SKM-1 treated with dmso at 0.1 percent for 144 hours (cell line): Measurements from ENCODE around the gene PLA2G2E.
"Not testable (repeated sequence)": the region's sequence is repeated elsewhere in the genome, so short reads cannot be mapped to it uniquely, and the experiment has no call there.

Source experiments
- DNase-seq: peaks from one replicate; lab custom pipeline; 2025; ENCODE audit not compliant: unreplicated experiment; lab: John Stamatoyannopoulos, UW

Gene PLA2G2E

DNA sequence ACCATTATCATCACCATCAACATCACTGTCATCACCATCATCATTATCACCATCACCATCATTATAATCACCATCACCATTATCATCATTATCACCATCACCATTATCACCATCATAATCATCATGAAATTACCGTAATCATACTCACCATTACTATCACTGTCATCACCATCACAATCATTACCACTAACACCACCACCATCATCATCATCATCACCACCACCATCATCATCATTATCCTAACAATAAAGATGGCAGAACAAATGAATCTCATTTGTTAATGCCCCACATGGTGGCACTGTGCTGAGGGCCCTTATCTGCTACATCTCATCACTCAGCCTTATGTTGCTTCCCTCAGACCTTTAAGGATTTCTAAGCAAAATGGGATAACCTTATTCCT, 9.4 kb upstream of the PLA2G2E start:
- DNase-seq, result no peak

DNA sequence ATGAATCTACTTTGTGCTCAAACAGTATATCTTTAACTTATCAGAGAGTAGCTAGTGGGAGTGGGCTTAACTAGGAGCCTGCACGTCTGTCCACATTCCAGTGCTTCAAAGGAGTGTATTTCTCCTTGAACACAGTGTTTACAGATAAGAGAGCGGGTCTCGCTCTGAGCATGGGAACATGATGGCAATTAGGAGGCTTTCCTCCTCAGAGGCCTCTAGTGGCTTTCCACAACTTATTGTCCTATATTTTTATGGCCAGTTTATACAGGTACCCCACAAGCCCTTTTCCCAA, 3.7 kb upstream of the PLA2G2E start:
- DNase-seq, result not testable (repeated sequence)

DNA sequence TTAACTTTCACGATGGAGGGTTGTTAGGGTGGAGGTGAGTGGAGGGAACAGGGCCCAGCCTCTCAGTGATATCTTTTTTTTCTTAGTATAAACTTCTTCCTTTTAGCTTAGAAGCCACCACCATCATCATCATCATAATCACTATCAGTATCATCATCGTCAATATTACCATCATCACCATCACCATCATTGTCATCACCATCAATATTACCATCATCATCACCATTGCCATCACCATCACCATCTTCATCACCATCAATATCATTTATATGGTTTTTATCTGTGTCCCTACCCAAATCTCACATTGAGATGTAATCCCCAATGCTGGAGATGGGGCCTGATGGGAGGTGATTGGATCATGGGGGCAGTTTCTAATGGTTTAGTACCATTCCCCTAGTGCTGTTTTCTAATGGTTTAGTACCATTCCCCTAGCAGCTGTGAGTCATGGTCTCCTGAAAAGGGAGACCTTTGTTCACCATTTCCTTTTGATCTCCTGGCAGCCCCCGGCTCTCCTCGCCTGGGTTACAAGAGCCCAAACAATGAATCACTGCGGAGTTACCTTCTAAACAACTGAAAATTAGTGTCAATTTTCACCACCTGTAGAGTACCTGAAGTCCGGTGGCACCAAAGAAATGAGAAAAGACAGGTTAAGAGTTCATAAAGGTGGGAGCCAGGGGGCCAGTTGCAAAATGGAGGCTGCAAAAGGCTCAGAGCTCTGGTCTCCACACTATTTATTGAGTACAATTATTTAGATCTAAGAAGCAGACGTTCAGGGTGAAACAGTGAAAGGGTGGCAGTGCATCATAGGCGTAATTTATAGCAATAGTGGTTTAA, 3.1 kb upstream of the PLA2G2E start:
- DNase-seq, result no peak

DNA sequence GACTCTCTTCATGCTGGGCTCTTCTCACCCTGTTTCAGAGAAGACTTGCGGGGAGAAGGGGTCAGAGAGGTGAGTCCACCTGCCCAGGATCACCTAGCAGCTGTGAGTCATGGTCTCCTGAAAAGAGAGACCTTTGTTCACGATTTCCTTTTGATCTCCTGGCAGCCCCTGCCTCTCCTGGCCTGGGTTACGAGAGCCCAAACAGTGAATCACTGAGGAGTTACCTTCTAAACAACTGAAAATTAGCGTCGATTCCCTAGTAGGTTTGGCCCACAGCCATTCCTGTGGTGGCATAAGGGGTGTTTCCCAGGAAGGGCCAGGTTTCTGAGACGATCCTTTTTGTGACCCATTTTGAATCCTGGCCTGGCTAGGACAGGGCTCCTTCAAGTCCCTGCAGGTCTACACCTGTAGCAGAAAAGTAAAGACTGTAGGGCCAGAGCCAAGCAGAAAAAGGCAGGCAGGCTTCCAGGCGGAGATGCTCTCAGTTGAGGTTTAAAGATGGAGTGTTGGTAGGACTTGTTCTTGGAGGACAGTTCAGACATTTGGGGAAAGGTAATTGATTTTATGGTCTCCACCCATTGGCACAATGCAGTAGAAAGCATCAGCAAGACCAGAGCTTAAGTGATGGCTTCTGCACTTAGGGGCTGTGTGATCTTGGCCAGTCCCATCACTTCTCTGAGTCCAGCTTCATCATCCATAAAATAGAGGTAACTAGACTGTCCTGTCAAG, 2.1 kb upstream of the PLA2G2E start:
- DNase-seq, result no peak

DNA sequence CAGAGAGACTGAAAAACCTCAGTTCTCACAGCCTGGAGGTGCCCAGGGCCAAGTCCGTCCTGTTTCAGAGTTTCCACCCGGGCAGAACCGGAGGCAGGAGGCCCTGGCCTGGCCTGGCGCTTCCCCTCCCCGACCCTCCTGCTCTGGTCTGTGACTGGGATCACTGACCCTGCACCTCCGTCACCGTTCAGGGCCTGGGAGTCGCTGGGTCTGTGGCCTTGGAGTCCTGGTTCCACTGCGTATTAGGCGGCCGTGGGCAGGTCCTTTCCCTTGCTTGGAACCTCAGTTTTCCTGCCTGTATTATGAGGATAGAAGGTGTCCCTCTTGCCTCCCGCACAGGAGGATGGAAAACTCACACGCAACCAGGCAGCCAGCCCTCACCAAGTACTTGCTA, 533 bp upstream of the PLA2G2E start:
- no peak for DNase-seq

DNA sequence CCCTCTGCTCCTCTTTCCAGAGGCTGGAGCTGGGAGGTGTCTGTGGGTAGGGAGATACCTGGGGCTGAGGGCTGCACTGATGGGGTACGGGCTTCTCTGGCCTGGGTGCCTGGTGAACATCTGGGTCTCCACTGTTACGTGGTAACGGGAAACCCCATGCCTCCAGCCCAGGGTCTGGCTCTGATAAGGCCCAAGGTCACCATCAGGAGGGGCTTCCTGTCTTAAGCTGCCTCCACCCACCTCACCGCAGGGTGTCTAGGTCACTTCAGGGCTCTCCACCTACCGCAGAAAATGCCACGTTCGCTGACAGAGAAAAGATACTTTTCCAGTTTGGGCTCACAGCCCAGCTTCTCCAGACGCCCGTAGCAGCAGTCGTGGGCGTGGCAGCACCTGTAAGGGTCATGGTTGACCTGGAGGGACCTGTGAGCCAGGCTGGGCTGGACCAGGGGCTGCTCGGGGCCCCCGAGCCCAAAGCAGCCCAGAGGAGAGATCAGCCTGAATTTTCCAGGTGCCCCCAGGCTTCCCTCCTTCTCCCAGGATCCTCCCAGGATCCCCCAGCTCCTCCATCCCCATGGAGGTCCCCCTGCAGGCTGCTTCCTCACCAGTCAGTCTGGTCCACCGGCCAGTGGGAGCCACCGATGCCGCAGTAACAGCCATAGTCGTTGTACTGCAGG, 1.3 kb downstream of the PLA2G2E start:
- DNase-seq, result no peak

DNA sequence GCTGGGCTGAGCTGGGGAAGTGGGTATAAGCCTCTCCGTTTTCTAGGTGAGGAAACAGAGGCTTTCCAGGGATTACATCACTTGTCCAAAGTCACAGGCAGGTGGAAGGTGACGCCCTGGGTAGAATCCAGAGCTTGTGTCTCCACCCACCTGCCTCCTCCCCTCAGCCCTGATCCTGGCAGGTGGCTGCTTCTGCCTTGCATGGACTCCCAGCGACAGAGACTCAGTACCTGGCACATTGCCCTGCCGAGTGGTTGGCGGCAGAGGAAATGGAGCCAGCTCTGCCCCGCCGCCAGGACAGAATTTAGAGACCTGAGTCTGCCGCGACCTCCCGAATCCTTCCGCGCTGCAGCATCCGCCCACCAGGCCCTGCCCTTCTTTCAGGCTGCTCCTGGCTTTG, 2.1 kb downstream of the PLA2G2E start:
- no peak for DNase-seq

DNA sequence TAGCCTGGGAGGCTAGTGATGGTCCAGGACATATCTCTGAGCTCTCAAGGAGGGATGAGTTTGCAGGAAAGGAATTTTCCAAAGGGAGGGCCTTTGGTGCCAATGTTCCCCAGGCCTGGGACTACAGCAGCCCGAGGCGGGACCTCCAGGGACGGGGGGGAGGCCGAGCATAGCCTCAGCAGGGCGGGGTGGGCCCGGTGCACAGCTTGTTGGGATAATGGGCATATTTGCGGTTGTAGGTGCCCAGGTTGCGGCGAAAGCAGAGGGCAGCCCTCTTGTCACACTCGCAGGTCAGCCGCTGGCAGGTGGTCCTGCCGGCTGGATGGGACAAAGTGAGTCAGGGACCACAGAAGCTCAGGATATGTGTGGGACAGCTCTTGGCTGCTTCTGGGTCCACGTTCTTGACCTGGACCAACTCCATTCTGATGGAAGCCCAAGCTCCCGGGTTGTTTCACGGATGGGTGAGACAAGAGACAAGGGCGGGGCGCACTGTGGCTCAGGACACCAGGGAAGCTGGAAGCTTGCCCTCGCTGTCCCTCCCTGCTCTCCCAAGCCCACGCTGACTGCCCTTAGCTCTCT, 3.2 kb downstream of the PLA2G2E start:
- DNase-seq, result no peak

DNA sequence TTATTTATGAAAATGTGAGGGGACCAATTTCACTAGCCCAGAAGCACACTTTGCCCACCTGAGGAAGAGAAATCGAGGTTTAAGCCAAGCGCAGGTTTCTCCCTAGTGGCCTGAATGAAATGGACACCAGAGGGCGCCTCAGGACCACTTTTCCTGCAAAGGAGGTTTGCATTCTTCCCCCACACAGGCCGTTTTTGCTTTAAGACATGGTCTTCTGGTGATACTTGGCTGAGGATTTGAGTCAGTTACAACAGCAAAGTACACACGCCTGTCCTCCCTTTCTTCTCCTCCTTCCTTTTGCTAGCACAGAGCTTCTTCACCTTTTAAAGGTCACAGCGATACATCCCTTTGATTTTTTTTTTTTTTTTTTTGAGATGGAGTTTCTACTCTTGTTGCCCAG, 5.4 kb downstream of the PLA2G2E start:
- peak; percentile 54 for DNase-seq

DNA sequence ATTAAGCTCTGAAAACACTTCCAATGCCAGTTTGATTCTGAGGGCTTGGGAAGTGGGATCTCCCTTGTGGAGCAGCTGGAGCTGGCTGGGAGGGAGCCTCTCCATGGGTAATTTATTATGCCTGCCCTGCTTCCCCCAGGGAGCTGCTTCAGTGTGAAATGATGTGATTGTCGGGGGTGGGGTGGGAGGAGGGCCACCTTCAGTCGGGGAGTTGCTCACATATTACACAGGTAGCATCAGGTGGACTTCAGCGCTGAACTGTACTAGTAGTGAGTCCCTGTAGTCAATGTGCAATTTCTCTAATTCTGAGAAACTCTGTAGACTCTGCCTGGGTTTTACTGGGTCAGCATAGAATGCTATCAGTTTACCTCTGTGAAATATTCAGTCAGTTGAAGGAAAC, 12.8 kb downstream of the PLA2G2E start:
- no peak for DNase-seq

DNA sequence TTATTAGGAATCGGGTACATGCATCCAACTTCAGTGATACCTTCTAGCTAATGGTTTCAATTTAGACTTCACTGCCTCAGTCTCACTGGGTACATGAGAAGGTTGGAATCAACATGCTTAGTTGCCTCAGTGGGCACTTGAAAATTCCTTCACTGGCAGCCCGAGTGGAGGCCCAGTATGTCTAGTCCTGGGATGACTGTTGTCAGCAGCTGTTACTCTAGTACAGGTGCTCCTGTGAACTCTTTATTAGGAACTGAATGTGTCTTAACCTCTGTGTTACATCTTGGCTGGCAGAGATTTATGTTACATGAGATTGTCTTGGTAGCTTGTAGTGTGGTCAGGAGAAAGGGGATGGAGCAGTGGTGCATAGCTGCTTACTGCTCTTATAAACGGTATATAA, 13.4 kb downstream of the PLA2G2E start:
- DNase-seq, result no peak

DNA sequence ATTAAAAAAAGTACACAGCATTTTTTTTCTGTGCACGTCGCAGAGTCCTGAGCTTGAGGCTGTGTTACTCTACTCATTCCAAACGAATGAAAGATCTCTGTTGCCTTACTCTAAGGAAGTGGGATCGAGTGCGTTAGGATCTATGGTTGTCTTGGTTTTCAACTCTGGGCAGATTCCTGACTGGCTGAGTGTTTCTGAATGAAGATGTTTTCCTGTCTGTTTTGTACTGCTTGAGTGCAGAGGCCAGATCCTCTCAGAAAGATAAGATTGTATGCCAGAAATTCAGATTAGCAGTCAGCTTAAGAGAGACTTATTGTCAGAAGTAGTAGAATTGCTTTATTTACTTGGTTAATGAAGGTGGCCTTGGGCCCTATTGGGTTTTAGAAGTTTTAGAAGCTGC, 14.0 kb downstream of the PLA2G2E start:
- DNase-seq, result no peak

DNA sequence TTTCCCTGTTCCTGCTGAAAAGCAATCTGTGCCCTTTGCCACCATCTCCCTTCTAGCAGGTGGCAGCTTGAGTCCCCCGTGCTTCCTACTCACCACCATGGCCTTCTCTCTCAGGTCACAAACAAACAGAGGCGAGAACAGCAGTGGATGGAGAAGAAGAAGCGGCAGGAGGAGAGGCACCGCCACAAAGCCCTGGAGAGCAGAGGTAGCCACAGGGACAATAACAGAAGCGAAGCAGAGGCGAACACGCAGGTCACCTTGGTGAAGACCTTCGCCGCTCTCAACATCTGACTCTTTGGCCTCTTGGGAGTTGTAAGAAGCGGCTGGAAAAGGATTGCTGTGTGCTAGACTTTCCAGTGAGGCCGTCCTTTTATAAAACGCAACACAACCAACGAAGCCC, 16.0 kb downstream of the PLA2G2E start:
- DNase-seq, result no peak

DNA sequence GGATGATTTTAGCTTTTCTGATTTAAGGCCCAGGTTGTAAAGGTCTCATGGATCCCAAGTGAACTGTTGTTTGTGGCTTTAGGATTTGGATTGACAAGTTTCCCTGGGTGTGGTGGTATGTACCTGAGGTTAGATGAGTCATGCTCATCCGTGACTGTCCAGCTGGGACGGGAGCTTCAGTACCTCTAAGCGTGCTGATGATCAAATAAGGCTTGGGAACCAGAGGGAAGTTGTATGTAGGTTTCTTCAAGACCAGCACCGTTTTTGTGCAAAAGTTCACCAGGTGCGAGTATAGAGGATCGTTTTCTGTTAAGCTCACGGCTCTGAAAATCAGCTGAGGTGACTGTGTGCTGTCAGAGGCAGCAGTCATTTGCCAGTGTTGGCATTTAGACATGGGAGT, 19.8 kb downstream of the PLA2G2E start:
- no peak for DNase-seq

DNA sequence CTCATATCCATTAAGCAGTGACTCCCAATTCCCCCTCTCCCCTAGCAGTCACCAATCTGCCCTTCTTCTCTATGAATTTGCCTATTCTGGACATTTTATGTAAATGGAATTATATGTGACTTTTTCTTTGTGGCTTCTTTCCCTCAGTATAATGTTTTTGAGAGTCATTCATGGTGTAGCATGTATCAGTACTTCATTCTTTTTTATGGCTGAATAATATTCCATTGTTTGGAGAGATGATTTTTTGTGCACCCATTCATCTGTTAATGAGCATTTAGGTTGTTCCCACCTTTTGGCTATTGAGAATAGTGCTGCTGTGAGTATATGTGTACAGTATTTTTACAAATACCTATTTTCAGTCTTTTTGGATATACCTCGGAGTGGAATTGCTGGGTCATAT, 21.8 kb downstream of the PLA2G2E start:
- no peak for DNase-seq

DNA sequence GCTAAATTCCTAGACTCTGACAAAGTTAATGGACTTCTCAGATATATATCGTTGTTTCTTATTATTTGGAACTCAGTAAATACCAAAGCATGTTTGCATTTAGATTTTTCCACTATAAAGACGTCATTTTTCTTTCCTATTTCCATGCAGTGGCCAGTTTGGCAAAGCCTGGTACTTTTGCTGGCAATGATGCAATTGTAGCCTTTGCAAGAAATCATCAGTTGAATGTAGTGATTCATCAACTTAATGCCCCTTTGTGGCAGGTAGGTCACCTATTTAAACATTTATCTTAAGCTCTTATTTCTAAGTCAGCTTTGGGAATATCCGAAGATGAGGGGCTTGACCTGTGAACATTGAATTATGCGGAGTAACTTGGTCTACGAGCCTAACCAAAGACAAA, 29.2 kb downstream of the PLA2G2E start:
- no peak for DNase-seq

DNA sequence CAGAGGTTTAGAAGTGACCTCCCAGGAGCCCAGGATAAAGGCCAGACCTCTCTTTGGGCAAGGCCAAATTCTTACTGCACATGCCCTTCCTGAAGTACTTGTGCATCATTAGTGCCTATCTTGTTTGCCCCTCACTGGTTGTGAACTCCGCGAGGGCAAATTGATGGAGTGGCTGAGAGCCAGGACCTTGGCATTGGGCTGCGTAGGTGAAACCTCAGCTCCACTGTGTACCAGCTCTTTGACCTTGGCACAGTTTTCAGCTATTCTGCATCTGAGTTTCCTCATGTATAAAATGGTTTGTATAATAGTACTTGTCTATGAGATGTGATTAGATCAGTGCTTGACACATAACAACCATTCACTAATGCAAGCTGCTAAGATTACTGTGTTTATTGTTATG, 29.7 kb downstream of the PLA2G2E start:
- no peak for DNase-seq

DNA sequence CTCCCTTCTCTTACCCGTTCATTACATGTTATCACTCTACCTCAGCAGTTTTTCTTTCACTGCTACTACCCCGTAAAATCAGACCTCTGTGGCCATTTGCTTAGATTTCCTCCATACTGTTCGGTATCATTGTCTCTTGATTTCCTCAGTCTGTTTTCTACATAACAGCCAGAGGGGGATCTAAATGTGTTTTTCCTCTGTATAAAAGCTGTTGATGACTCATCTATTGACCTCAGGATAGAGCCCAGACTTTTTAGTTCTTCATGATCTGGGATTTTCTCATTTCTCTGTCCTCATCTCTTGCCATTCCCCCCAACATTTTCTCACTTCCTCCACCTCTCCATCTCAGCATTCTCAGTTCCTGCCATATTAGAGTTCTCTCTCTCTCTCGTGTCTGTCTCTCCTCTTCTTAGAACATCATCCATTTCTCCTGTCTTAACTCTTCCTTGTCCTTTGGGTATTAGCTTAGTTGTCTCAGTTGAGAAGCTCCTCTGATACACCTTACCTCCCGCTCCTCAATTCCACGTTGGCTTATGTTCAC, 30.7 kb downstream of the PLA2G2E start:
- DNase-seq, result no peak

DNA sequence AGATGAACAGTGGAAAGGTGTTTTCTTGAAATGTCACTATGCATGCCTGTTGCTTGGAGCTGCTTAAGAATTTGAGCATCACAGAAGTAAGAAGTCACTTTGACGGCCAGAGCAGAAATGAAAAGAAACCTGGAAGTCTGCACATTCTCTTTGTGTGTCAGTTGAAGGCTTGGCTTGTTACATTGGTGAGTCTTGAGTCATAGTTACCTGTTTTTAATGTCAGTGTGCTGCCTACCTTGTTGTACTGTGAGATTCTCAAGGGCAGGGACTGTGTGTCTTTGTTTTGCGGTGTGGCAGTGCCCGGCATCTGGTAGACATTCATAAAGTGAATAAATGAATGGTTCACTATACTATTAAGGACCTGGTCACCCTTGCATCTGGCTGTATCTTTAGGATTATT, 31.3 kb downstream of the PLA2G2E start:
- no peak for DNase-seq

DNA sequence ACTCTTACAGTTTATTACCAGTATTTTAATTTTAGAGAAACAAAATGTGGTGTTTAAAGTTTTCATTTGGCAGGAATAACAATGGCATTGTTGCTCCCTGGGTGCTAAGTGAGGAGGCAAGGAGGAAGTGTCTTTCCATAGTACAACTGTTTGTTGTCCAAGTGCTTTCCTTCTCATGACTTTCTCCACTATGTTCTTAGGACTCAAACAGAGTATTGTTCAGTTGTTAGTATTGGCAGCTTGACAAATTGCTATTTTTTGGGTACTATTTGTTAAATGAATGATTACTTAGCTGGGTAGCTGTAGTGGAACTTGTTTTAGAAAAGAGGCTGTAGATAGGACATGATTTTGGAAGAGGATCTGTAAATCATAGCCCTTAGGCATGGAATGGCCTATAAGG, 33.8 kb downstream of the PLA2G2E start:
- no peak for DNase-seq

DNA sequence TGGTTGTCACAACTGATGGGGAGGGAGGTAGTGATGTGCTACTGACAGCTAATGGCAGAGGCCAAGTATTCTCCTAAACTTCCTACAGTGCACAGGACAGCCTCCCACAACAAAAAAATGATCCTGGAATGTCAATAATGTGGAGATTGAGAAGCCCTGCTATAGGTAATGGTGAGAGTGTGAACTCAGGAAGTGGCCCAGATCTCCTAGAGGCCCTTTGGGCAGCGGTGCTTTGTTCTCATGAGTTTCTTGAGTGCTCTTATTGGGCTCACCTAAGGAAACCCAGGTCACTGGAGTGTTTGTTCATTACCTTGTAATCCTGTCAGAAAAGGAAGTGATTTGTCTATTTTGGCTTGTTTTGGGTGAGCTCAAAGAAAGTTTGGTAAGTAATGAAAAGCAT, 35.3 kb downstream of the PLA2G2E start:
- DNase-seq, result no peak

DNA sequence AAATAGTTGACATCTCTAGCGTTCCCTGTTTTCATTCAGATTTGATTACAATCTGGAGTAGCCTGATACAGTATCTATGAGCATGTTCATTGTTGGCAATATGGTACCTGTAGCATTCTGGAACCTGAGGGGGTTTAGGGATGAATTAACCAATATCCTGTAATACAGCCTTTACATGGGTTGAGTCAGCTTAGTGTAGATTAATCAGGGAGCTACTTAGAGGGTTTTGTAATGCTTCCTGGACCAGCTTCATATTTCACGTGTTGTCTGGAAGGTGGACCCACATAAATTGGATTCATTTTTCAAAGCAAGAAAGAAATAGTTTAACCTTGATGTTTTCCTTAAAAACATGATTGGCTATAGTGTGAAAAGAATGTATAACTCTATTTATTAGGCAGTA, 37.6 kb downstream of the PLA2G2E start:
- DNase-seq, result no peak
